NB4 (cell line): ENCODE results near the gene SLCO2A1.

Experiments
- MAX ChIP-seq: IDR thresholded peaks from 2 replicates; pipeline ENCODE4 v1.6.1; 2011; ENCODE audit warnings: low read depth, low read length
- POLR2A ChIP-seq: IDR thresholded peaks from 2 replicates; pipeline ENCODE4 v1.6.1; 2011; ENCODE audit warnings: mild to moderate bottlenecking; ENCODE audit not compliant: insufficient read length; ENCODE audit errors: extremely low read depth
- TF ChIP-seq, protein P1 (sequence below): IDR thresholded peaks from one replicate; pipeline ENCODE4 v1.5.1; 2012; ENCODE audit warnings: low read depth, low read length

DNA sequence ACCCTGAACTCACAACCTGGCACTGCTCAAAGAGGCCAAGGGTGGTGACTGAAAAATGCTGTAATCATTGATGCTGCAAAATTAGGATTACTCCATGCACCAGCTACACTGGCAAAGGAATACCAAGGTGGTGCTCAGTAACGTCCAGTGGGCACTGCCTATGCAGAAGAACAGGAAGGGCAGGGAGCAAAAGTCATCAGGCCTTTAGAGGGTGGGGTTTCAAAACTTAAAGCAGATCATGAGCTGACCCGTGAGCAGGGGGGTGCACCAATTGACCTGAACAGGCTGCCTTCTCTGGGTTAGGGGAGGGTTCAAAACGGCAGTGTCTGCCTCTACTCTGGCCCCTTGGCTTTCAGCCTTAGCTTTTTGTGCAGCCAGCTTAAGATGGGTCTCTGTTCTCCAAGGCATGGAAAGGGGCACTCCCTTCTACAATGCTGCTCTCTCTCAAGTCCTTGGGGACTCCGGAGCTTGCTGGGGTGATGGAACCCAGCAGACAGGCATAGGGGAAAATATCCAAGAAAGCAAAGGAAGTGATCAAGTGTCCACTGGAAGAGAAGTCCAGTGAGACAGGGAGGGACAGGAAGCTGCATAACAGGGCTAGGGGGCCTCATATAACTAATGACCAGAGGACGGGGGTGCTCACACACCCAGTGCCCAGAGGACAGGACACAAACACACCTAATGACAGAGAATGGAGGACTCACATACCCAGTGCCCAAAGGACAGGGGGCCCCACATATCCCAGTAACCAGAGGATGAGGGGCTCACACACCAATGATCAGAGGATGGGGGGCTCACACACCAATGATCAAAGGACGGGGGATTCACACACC is 145.5 kb downstream of the SLCO2A1 start:
- TF ChIP-seq, protein P1, sequence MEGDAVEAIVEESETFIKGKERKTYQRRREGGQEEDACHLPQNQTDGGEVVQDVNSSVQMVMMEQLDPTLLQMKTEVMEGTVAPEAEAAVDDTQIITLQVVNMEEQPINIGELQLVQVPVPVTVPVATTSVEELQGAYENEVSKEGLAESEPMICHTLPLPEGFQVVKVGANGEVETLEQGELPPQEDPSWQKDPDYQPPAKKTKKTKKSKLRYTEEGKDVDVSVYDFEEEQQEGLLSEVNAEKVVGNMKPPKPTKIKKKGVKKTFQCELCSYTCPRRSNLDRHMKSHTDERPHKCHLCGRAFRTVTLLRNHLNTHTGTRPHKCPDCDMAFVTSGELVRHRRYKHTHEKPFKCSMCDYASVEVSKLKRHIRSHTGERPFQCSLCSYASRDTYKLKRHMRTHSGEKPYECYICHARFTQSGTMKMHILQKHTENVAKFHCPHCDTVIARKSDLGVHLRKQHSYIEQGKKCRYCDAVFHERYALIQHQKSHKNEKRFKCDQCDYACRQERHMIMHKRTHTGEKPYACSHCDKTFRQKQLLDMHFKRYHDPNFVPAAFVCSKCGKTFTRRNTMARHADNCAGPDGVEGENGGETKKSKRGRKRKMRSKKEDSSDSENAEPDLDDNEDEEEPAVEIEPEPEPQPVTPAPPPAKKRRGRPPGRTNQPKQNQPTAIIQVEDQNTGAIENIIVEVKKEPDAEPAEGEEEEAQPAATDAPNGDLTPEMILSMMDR, result no peak
- no peak for TF ChIP-seq MAX
- TF ChIP-seq POLR2A, result no peak
